PFSK-1 (cell line): Measurements from ENCODE around the gene THRB.

Source experiments
- FOXP2 ChIP-seq: optimal IDR thresholded peaks from 2 replicates; pipeline ENCODE3; 2011; ENCODE audit warnings: borderline replicate concordance, control low read depth, inconsistent platforms; ENCODE audit not compliant: insufficient read depth; ENCODE audit errors: extremely low read length, extremely low read depth
- POLR2AphosphoS5 ChIP-seq: IDR thresholded peaks from 2 replicates; pipeline ENCODE4 v1.6.1; 2012; ENCODE audit warnings: low read depth, mild to moderate bottlenecking, control low read depth, low read length, moderate library complexity
- SIN3A ChIP-seq: IDR thresholded peaks from 2 replicates; pipeline ENCODE4 v1.6.1; 2012; ENCODE audit warnings: mild to moderate bottlenecking, low read length, moderate library complexity, borderline replicate concordance; ENCODE audit not compliant: insufficient read depth
- TAF1 ChIP-seq: IDR thresholded peaks from 2 replicates; pipeline ENCODE4 v1.6.1; 2012; ENCODE audit warnings: low read length, control low read depth, borderline replicate concordance; ENCODE audit not compliant: insufficient read depth
- TF ChIP-seq, protein P1 (sequence below), 2 experiments: IDR thresholded peaks; 2 replicates each; pipeline versions ENCODE4 v1.6.1 to v1.8.0; 2011 to 2012; ENCODE audit warnings: low read depth in 2 of 2, low read length in 2 of 2, control low read depth in 1 of 2, inconsistent platforms in 1 of 2, mild to moderate bottlenecking in 1 of 2, moderate library complexity in 1 of 2; ENCODE audit not compliant: insufficient read depth in 1 of 2

GRCh38 chr3:24086617-24087404, 407.8 kb downstream of the THRB start:
- TF ChIP-seq POLR2AphosphoS5 = no peak
- TF ChIP-seq, protein P1, sequence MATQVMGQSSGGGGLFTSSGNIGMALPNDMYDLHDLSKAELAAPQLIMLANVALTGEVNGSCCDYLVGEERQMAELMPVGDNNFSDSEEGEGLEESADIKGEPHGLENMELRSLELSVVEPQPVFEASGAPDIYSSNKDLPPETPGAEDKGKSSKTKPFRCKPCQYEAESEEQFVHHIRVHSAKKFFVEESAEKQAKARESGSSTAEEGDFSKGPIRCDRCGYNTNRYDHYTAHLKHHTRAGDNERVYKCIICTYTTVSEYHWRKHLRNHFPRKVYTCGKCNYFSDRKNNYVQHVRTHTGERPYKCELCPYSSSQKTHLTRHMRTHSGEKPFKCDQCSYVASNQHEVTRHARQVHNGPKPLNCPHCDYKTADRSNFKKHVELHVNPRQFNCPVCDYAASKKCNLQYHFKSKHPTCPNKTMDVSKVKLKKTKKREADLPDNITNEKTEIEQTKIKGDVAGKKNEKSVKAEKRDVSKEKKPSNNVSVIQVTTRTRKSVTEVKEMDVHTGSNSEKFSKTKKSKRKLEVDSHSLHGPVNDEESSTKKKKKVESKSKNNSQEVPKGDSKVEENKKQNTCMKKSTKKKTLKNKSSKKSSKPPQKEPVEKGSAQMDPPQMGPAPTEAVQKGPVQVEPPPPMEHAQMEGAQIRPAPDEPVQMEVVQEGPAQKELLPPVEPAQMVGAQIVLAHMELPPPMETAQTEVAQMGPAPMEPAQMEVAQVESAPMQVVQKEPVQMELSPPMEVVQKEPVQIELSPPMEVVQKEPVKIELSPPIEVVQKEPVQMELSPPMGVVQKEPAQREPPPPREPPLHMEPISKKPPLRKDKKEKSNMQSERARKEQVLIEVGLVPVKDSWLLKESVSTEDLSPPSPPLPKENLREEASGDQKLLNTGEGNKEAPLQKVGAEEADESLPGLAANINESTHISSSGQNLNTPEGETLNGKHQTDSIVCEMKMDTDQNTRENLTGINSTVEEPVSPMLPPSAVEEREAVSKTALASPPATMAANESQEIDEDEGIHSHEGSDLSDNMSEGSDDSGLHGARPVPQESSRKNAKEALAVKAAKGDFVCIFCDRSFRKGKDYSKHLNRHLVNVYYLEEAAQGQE (IDR thresholded peaks at IDR 0.05; ENCODE audit: insufficient read depth in 1 of 2, low read depth in 2 of 2, low read length in 2 of 2) = no peak
- TF ChIP-seq SIN3A = no peak
- no peak for TF ChIP-seq TAF1
- TF ChIP-seq FOXP2 = no peak
